Neutrophil (primary cell): ENCODE measurements around the gene AFMID.

Experiments
- H3K27ac ChIP-seq: fragments of 200-600 bp; sonication (generic); 2 replicates; pipeline ENCODE4 v1.5.1; 2016; ENCODE audit warnings: mild to moderate bottlenecking, moderate library complexity
- H3K27me3 ChIP-seq: fragments of 200-600 bp; sonication (generic); 2 replicates; pipeline ENCODE4 v1.6.0; 2016; ENCODE audit warnings: mild to moderate bottlenecking
- H3K36me3 ChIP-seq: fragments of 200-600 bp; sonication (generic); 2 replicates; pipeline ENCODE4 v1.5.1; 2017
- H3K4me1 ChIP-seq, 2 experiments: fragments of 200-600 bp in 1 of 2; sonication (generic) in 1 of 2; 1 replicate in 1 of 2; 2 replicates in 1 of 2; pipeline versions ENCODE4 v1.5.1 to v1.6.1; 2013 to 2016; ENCODE audit warnings: low read depth in 1 of 2, low read length in 1 of 2, mild to moderate bottlenecking in 1 of 2, moderate library complexity in 1 of 2; ENCODE audit not compliant: control insufficient read depth in 1 of 2, insufficient read depth in 1 of 2
- H3K4me3 ChIP-seq, 2 experiments: fragments of 200-600 bp in 1 of 2; sonication (generic) in 1 of 2; 1 replicate in 1 of 2; 2 replicates in 1 of 2; pipeline ENCODE4 v1.5.1; 2013 to 2016; ENCODE audit warnings: low read depth in 1 of 2, low read length in 1 of 2, mild to moderate bottlenecking in 1 of 2, moderate library complexity in 1 of 2
- H3K9me3 ChIP-seq: fragments of 200-600 bp; sonication (generic); 2 replicates; pipeline ENCODE4 v1.5.1; 2016
- CTCF ChIP-seq: fragments of 200-600 bp; sonication (generic); IDR thresholded peaks from 2 replicates; pipeline ENCODE4 v1.5.1; 2016; ENCODE audit warnings: antibody characterized with exemption

The AFMID gene

DNA sequence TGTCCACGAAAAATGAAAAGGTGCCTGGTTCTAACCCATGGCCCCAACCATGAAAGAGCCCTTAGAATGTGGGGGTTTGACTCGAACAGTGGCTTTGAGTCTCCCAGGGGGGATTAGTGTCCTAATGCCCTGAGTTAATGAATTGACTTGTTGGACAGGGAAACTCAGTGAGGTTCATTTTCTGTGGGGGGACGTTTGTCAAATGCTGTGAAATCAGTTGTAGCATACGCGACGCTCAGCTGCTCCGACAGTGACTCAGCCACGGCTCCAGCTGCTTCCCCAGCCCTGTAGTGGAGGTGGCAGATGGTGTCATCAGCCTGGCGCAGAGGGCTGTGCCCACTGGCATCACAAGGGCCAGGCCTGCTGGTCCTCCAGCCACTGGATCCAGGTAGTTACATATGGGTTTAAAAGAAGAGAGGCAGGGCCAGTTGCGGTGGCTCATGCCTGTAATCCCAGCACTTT, 40.3 kb downstream of the AFMID start:
- TF ChIP-seq CTCF: no peak
- H3K36me3 ChIP-seq: peaks cover 30% of the 10 kb centered on the region
- no peaks in the 10 kb centered on the region for H3K9me3 ChIP-seq
- H3K27ac ChIP-seq: no peak overlapping the region
- peaks cover 64% of the 10 kb centered on the region for H3K27me3 ChIP-seq
- peaks cover 4 to 9% of the 10 kb centered on the region in 2 experiments for H3K4me1 ChIP-seq
- no peak overlapping the region for H3K4me3 ChIP-seq

DNA sequence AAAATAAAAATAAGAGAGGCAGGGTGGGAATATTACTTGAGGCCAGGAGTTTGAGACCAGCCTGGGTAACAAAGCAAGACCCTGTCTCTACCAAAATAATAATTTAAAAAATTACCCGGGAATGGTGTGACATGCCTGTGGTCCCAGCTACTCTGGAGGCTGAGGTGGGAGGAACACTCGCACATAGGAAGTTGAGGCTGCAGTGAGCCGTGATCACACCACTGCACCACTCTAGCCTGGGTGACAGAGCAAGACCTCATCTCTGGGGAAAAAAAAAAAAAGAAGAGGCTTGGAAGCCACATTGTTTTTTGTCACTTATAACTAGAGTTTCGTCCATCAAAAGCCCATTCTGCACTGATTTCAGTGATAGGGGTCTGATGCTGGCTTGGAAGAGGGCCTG, 41.0 kb downstream of the AFMID start:
- Histone ChIP-seq H3K4me1 (peaks cover 4 to 9% of the 10 kb centered on the region in 2 experiments), H3K9me3 (no peaks in the 10 kb centered on the region), H3K27ac (no peak overlapping the region), H3K36me3 (peaks cover 23% of the 10 kb centered on the region), H3K27me3 (peaks cover 71% of the 10 kb centered on the region), H3K4me3 (no peak overlapping the region)
- no peak for TF ChIP-seq CTCF

DNA sequence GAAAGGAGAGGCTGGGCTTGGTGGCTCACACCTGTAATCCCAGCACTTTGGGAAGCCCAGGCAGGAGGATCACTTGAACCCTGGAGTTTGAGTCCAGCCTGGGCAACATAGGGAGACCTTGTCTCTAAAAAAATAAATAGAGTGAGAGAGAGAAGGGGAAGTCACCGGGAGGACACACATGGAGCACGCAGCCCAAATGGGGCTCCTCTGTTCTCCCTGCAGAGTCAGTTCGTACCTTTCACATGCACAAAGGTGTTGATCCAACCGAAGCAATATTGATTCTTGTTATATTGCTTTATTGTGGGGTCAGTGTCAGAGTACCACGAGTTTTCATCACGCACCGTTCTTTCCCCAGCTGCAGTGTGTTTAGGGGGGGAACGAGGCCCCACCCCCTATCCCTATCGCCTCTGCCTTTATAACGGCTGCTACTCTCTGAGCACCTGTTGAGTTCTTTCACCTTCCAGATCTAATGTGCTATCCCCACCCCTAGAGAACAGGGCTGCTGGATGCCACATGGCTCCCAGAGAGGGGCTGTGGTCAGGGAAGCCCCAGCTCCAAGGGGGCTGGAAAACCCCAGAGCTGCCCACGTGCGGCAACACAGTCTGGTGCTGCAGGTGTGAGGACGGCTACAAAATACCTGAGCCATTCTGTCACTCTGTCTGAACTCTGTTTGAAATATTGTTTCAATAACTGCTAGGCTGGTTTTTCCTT, 43.2 kb downstream of the AFMID start:
- H3K36me3 ChIP-seq: peaks cover under 1% of the 10 kb centered on the region
- H3K4me1 ChIP-seq: peaks cover 4 to 9% of the 10 kb centered on the region in 2 experiments
- peaks cover 84% of the 10 kb centered on the region for H3K27me3 ChIP-seq

GRCh38 chr17:78230996-78231935, 44.1 kb downstream of the AFMID start, which contains the start of gene TMEM235:
TMEM235 (plus strand) TSS chr17:78231631; CDS start chr17:78232024, 393 bp downstream.
- no peak within 1 kb of the TSS for H3K27ac ChIP-seq
- peaks cover 4 to 9% of the 10 kb centered on the region in 2 experiments for H3K4me1 ChIP-seq
- no peaks in the 10 kb centered on the region for H3K9me3 ChIP-seq
- no peaks in the 10 kb centered on the region for H3K36me3 ChIP-seq
- H3K4me3 ChIP-seq: no peak within 1 kb of the TSS
- H3K27me3 ChIP-seq: peaks cover 82% of the 10 kb centered on the region
- TF ChIP-seq CTCF: no peak

More for the DNA sequence above, 43.2 kb downstream of the AFMID start:
- Histone ChIP-seq H3K27ac (no peak overlapping the region), H3K9me3 (no peaks in the 10 kb centered on the region), H3K4me3 (no peak overlapping the region)
- TF ChIP-seq CTCF: no peak

DNA sequence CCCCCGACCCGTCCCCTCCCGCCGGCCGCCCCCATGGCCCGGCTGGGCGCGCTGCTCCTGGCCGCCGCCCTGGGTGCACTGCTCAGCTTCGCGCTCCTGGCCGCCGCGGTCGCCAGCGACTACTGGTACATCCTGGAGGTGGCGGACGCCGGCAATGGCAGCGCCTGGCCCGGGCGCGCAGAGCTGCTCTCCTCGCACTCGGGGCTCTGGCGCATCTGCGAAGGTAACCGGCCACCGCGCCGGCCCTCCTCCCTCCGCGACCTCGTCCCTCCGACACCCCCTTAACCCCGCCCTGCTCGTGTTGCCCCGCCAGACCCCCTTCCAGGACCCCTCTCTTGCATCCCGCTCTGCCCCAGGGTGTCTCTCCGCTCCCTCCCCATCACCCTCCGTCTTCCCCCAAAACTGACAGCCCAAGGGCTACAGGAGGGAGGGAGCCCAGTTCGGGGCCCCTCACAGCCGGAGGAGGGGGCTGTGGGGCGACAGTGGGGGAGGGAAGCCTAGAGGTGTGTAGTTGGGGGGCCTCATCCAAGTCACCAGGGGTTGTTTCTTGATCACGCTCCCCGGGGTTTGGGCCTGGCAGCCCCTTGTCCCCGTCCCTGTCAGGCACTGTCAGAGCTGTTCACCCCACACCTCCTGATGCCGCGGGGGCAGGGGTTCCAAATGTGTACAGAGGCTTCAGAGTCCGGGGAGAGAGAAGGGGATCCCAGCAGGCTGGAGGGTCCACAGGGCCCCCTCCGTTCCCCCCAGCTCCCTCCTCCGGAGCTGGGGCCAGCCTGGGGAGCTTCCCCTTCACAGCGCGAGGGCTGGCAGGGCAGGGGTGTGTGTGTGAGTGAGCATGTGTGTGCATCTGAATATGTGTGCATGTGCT, 45.1 kb downstream of the AFMID start:
- no peak for TF ChIP-seq CTCF
- Histone ChIP-seq H3K9me3 (no peaks in the 10 kb centered on the region), H3K4me3 (no peak overlapping the region), H3K27ac (no peak overlapping the region), H3K4me1 (no peaks in the 10 kb centered on the region), H3K36me3 (no peaks in the 10 kb centered on the region), H3K27me3 (peaks cover 72% of the 10 kb centered on the region)
